Psoas muscle (tissue), 8 donors: ENCODE measurements around the gene PCDH19. TPM values are rescaled to one million over a fixed set of nuclear protein-coding genes. Genes with fewer than 3 reads are reported as not detected.

ENCODE experiments used
- ATAC-seq, 4 donors: fragments of 200-7000 bp; cut with Tn5 transposase; one replicate each; pipeline ENCODE4 v1.9.1; 2020; ENCODE audit warnings: moderate library complexity in 3 of 4, mild to moderate bottlenecking in 2 of 4
- DNase-seq, 2 donors: peaks; one replicate each; pipeline ENCODE4 v3.0.0-alpha.2; 2020
- H3K27ac ChIP-seq: fragments of 200-600 bp; one replicate; pipeline ENCODE4 v1.8.0; 2022
- H3K27me3 ChIP-seq, 3 donors: fragments of 200-600 bp in 1 of 3; one replicate each; pipeline versions ENCODE4 v1.6.1 to v1.8.0; 2013 to 2022; ENCODE audit warnings: low read length in 2 of 3, mild to moderate bottlenecking in 2 of 3, moderate library complexity in 1 of 3; ENCODE audit not compliant: insufficient read depth in 3 of 3
- H3K36me3 ChIP-seq, 2 donors: fragments of 200-600 bp in 1 of 2; one replicate each; pipeline versions ENCODE4 v1.6.1 to v1.8.0; 2013 to 2022; ENCODE audit warnings: low read depth in 1 of 2, mild to moderate bottlenecking in 1 of 2, moderate library complexity in 1 of 2; ENCODE audit not compliant: insufficient read depth in 1 of 2
- H3K4me1 ChIP-seq: fragments of 200-600 bp; one replicate; pipeline ENCODE4 v1.8.0; 2022
- H3K4me3 ChIP-seq: fragments of 200-600 bp; one replicate; pipeline ENCODE4 v1.8.0; 2022; ENCODE audit warnings: mild to moderate bottlenecking
- H3K9me3 ChIP-seq: fragments of 200-600 bp; one replicate; pipeline ENCODE4 v1.8.0; 2022
- CTCF ChIP-seq: fragments of 200-600 bp; IDR thresholded peaks from one replicate; pipeline ENCODE4 v1.8.0; 2022; ENCODE audit warnings: antibody characterized with exemption
- whole genome bisulfite sequencing, 3 donors: extraction: QIAGEN DNeasy Blood & Tissue Kit; methylation state at CpG; one replicate each; pipeline versions ENCODE4 v1.1.6 to v1.1.7; 2013; 5-methylcytosine and 5-hydroxymethylcytosine counted together
- intact Hi-C, 2 donors: fragments of 100-400 bp; cut with DNase I; formaldehyde crosslinking; loops; one replicate each; pipeline versions ENCODE4 v1.11.0 to v1.14.2; 2022
- polyA plus RNA-seq, 3 donors: library from polyadenylated mRNA; stranded (reverse); fragments of 200-250 nt; gene quantifications; one replicate each; pipeline ENCODE4 v1.2.3, GENCODE V29; 2013
- total RNA-seq, 4 donors: library from RNA; stranded (reverse); fragmentation: NEBNext Ultra II Directional in 2 of 4; extraction: Animal tissue kit (Norgen Biotek cat#: 25700) in 2 of 4; gene quantifications; one replicate each; pipeline versions ENCODE4 v1.2.1 to v1.2.4, GENCODE V29; 2021 to 2023
- donor health status: healthy with polysubstance abuse.
- donor health status: DM: no; HTN: no; CAD: no; lungs with moderate emphysema.
- donor health status: Bipolar disorder and iron deficiency.
- donor health status: healthy.
- donor health status: DM: yes; HTN: yes; CAD: no.
- donor health status: DM: no; HTN: no; CAD: no.
- donor health status: DM: no; HTN: no; CAD: no.
- donor health status: DM: yes; HTN: yes; CAD: no.

PCDH19 gene
- total and polyA plus RNA-seq, 7 donors: 0.13 to 1.2 (median 0.40) TPM

GRCh38 chrX:100377826-100378225, 32.2 kb downstream of the PCDH19 start:
- H3K27ac ChIP-seq: no peak overlapping the region
- intact Hi-C loops: no loop called here

GRCh38 chrX:100376576-100376975, 33.5 kb downstream of the PCDH19 start:
- ATAC-seq: no peak
- H3K4me1 ChIP-seq: no peaks in the 10 kb centered on the region

More at GRCh38 chrX:100377826-100378225, 32.2 kb downstream of the PCDH19 start:
- TF ChIP-seq CTCF: no peak
- WGBS, 3 donors: 78 to 93% (median 87%) methylated on average over 5 of the region's 5 CpGs
- H3K36me3 ChIP-seq: no peaks in the 10 kb centered on the region
- ATAC-seq (no peak), DNase-seq (no peak)
- H3K9me3 ChIP-seq: no peaks in the 10 kb centered on the region
- no peaks in the 10 kb centered on the region for H3K4me1 ChIP-seq
- H3K4me3 ChIP-seq: no peak overlapping the region
- H3K27me3 ChIP-seq: peaks cover 0 to 6% (median 0%) of the 10 kb centered on the region in 3 donors

DNA sequence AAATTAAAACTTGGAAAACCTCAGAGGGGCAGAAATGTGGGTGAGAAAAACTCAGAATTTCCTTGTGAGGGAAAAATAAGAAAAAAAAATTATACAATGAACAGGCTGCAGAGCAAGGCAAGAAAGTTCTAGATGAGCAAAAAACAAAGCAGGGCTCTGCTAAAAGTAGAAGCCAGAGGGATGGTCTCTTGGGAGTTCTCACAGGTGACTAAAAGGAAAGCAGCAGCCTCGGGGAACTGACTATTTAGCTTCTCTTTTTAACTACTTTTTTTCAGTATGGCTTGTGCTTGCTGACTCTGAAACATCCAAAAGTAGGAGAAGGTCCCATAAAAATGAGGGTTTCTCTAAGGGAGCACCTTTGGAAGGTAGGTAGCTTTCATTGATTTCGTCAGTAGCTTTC, 36.4 kb downstream of the PCDH19 start:
- no peak overlapping the region for H3K4me3 ChIP-seq
- TF ChIP-seq CTCF: no peak
- intact Hi-C loops: no loop called here
- DNase-seq: no peak
- H3K36me3 ChIP-seq: no peaks in the 10 kb centered on the region
- no peak for ATAC-seq
- no peak overlapping the region for H3K27ac ChIP-seq
- 50 to 65% (median 58%) methylated on average over 2 of the region's 2 CpGs for WGBS, 3 donors
- no peaks in the 10 kb centered on the region for H3K9me3 ChIP-seq
- peaks cover 0 to 6% (median 0%) of the 10 kb centered on the region in 3 donors for H3K27me3 ChIP-seq
- H3K4me1 ChIP-seq: no peaks in the 10 kb centered on the region

More at GRCh38 chrX:100376576-100376975, 33.5 kb downstream of the PCDH19 start:
- Histone ChIP-seq H3K9me3 (no peaks in the 10 kb centered on the region), H3K36me3 (no peaks in the 10 kb centered on the region), H3K27me3 (peaks cover 0 to 6% (median 0%) of the 10 kb centered on the region in 3 donors), H3K4me3 (no peak overlapping the region), H3K27ac (no peak overlapping the region)
- no peak for TF ChIP-seq CTCF
- DNase-seq: no peak
- intact Hi-C loops: no loop called here

- H3K9me3 ChIP-seq: no peaks in the 10 kb centered on the region
- no peak overlapping the region for H3K4me3 ChIP-seq
- H3K4me1 ChIP-seq: no peaks in the 10 kb centered on the region
- DNase-seq (no peak), ATAC-seq (no peak)
- intact Hi-C loops: no loop called here
- peak; percentile 34 for TF ChIP-seq CTCF
- no peak overlapping the region for H3K27ac ChIP-seq
- H3K27me3 ChIP-seq: peaks cover 0 to 14% (median 0%) of the 10 kb centered on the region in 3 donors
- no peaks in the 10 kb centered on the region for H3K36me3 ChIP-seq
Measured at GRCh38 chrX:100368167-100368566, 41.9 kb downstream of the PCDH19 start.

DNA sequence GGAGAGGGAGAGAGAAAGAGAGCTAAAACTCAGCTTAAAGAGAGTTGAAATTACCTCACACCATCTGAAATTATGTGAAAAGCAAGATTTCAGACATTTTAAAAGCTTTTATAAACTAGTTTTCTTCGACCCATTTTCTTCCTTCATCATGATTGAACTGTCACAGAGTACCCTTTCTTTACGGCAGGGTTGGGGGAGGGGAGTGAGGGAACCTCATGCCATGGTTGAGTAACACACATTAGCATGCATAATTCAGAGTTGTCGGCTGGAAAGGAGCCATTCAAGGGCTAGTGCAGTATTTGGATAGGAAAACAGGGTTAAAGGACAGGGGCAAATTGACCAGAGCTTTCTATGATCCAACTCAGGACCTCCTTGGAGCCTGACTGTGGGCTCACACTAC, 46.2 kb downstream of the PCDH19 start:
- Histone ChIP-seq H3K4me3 (no peak overlapping the region), H3K4me1 (no peaks in the 10 kb centered on the region), H3K27me3 (peaks cover 0 to 19% (median 0%) of the 10 kb centered on the region in 3 donors), H3K9me3 (no peaks in the 10 kb centered on the region), H3K27ac (no peak overlapping the region), H3K36me3 (no peaks in the 10 kb centered on the region)
- TF ChIP-seq CTCF: no peak
- intact Hi-C loops: no loop called here
- 24 to 35% (median 32%) methylated on average over 3 of the region's 3 CpGs for WGBS, 3 donors
- no peak for ATAC-seq
- DNase-seq: no peak
